Inflammatory macrophage treated with lipopolysaccharide for 4 hours (primary cell): Measurements from ENCODE around the gene THRSP.

ENCODE experiments used
- DNase-seq: peaks from one replicate; pipeline ENCODE4 v3.0.0-alpha.2; 2020

THRSP gene

GRCh38 chr11:78100676-78101472 is 37.2 kb downstream of the THRSP start:
- DNase-seq: no peak

- no peak for DNase-seq
Observed at GRCh38 chr11:78109081-78110015, 45.7 kb downstream of the THRSP start.

GRCh38 chr11:78110351-78110750 is 46.7 kb downstream of the THRSP start:
- no peak for DNase-seq

- DNase-seq: no peak
Observed at GRCh38 chr11:78110830-78111229, 47.2 kb downstream of the THRSP start.

GRCh38 chr11:78111298-78111697 is 47.6 kb downstream of the THRSP start:
- no peak for DNase-seq

GRCh38 chr11:78112582-78113275 is 49.1 kb downstream of the THRSP start:
- peak; percentile 4 for DNase-seq
